Measurements from ENCODE around the gene ATP5F1C. TPM values are rescaled to one million over a fixed set of nuclear protein-coding genes. Genes with fewer than 3 reads are reported as not detected.

Gene ATP5F1C
- total RNA-seq, 1 experiment from 2014 or later, result 288 TPM

GRCh38 chr10:7857262-7857661 lies 69.3 kb downstream of the ATP5F1C start:
- peaks cover 4% of the 10 kb centered on the region; the same call in 1 of the 2 replicates for H3K27me3 Mint-ChIP-seq (ENCODE audit: low read depth)
- H3K27ac Mint-ChIP-seq, result no peak overlapping the region; the same call in 1 of the 2 replicates
- H3K36me3 Mint-ChIP-seq, result peaks cover 21% of the 10 kb centered on the region
- POLR2A ChIA-PET, result interaction anchor here (0.7 kb wide), 1 partner anchor 167 kb away, joined by 4 read pairs; no protein-coding TSS in a partner anchor
- ATAC-seq (no peak), DNase-seq (ENCODE audit: low spot score) (no peak)
- H3K9me3 Mint-ChIP-seq, result peaks cover 16% of the 10 kb centered on the region
- H3K4me3 Mint-ChIP-seq, result no peak overlapping the region
- CTCF ChIA-PET, result no interaction called here
- H3K4me1 Mint-ChIP-seq, result peaks cover 24% of the 10 kb centered on the region
- TF ChIP-seq JAZF1 (CRISPR knock-in tag; IDR thresholded peaks at IDR 0.05), result no peak
- no peak for TF ChIP-seq NR1H2 (CRISPR knock-in tag; IDR thresholded peaks at IDR 0.05)
- TF ChIP-seq ZNF138 (CRISPR knock-in tag; conservative IDR thresholded peaks at IDR 0.05), result no peak
- no peak for TF ChIP-seq AFF4 (CRISPR knock-in tag; IDR thresholded peaks at IDR 0.05; ENCODE audit: borderline replicate concordance)
- no peak for TF ChIP-seq ZNF425 (CRISPR knock-in tag; conservative IDR thresholded peaks at IDR 0.05)
- TF ChIP-seq ZSCAN18 (CRISPR knock-in tag; IDR thresholded peaks at IDR 0.05), result no peak
- TF ChIP-seq MXD4 (CRISPR knock-in tag; IDR thresholded peaks at IDR 0.05; ENCODE audit: borderline replicate concordance), result no peak
- TF ChIP-seq, protein P1, sequence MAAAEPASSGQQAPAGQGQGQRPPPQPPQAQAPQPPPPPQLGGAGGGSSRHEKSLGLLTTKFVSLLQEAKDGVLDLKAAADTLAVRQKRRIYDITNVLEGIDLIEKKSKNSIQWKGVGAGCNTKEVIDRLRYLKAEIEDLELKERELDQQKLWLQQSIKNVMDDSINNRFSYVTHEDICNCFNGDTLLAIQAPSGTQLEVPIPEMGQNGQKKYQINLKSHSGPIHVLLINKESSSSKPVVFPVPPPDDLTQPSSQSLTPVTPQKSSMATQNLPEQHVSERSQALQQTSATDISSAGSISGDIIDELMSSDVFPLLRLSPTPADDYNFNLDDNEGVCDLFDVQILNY (CRISPR knock-in tag; IDR thresholded peaks at IDR 0.05), result no peak
- no peak for TF ChIP-seq ZMAT4 (CRISPR knock-in tag; IDR thresholded peaks at IDR 0.05)
- no peak for TF ChIP-seq ERG (CRISPR knock-in tag; IDR thresholded peaks at IDR 0.05)
- no peak for TF ChIP-seq ATF2 (CRISPR knock-in tag; IDR thresholded peaks at IDR 0.05; ENCODE audit: borderline replicate concordance, low read depth)
- no peak for TF ChIP-seq JUN (CRISPR knock-in tag; IDR thresholded peaks at IDR 0.05)
- TF ChIP-seq ZNF512 (CRISPR knock-in tag; IDR thresholded peaks at IDR 0.05; ENCODE audit: borderline replicate concordance), result no peak
- no peak for TF ChIP-seq ESRRA (CRISPR knock-in tag; IDR thresholded peaks at IDR 0.05; ENCODE audit: borderline replicate concordance)
- TF ChIP-seq, protein P2, sequence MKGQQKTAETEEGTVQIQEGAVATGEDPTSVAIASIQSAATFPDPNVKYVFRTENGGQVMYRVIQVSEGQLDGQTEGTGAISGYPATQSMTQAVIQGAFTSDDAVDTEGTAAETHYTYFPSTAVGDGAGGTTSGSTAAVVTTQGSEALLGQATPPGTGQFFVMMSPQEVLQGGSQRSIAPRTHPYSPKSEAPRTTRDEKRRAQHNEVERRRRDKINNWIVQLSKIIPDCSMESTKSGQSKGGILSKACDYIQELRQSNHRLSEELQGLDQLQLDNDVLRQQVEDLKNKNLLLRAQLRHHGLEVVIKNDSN (CRISPR knock-in tag; IDR thresholded peaks at IDR 0.05), result no peak
- no peak for TF ChIP-seq ZNF532 (CRISPR knock-in tag; IDR thresholded peaks at IDR 0.05; ENCODE audit: borderline replicate concordance)
- TF ChIP-seq ATF3 (CRISPR knock-in tag; conservative IDR thresholded peaks at IDR 0.05), result no peak

Data from WTC11 (cell line).